IMR-90 (cell line): ENCODE data around the gene RNF215. TPM values are rescaled to one million over a fixed set of nuclear protein-coding genes. Genes with fewer than 3 reads are reported as not detected.

ENCODE experiments used
- ATAC-seq: fragments of 200-7000 bp; cut with Tn5 transposase; 2 replicates; pipeline ENCODE4 v1.9.1; 2020; ENCODE audit warnings: low read depth, mild to moderate bottlenecking, moderate library complexity
- BruUV-seq: library from RNA; stranded (reverse); fragments of 400-500 nt; replicated peaks from 2 replicates; lab custom pipeline; 2021; lab: Mats Ljungman, UMichigan
- CTCF ChIA-PET: fragments of 300-600 bp; formaldehyde crosslinking; extraction: SDS; loops from one replicate; lab custom pipeline; 2021; ENCODE audit warnings: antibody characterized with exemption; lab: Yijun Ruan, JAX
- POLR2A ChIA-PET: fragments of 300-600 bp; sonication (Branson Sonifier 250); formaldehyde crosslinking; loops from one replicate; lab custom pipeline; 2022; ENCODE audit warnings: antibody characterized with exemption; ENCODE audit not compliant: unreplicated experiment; lab: Charles Lee
- DNase-seq: peaks from one replicate; pipeline ENCODE4 v3.0.0; 2013
- H2AFZ ChIP-seq: replicated peaks from 2 replicates; pipeline ENCODE3; 2013; ENCODE audit warnings: low read length, mild to moderate bottlenecking; ENCODE audit not compliant: poor library complexity
- H2AK5ac ChIP-seq: 2 replicates; pipeline ENCODE4 v1.6.1; 2013; ENCODE audit warnings: low read depth, low read length, inconsistent platforms
- H2AK9ac ChIP-seq: replicated peaks from 2 replicates; pipeline ENCODE3; 2013; ENCODE audit warnings: mild to moderate bottlenecking, low read depth, low read length, moderate library complexity; ENCODE audit not compliant: poor library complexity
- H2BK120ac ChIP-seq: 2 replicates; pipeline ENCODE4 v1.6.1; 2013; ENCODE audit warnings: low read depth, low read length, inconsistent platforms
- H2BK15ac ChIP-seq: 3 replicates; pipeline ENCODE4 v1.6.1; 2013; ENCODE audit warnings: low read depth, low read length, inconsistent platforms
- H2BK20ac ChIP-seq: 2 replicates; pipeline ENCODE4 v1.6.1; 2013; ENCODE audit warnings: low read depth, mild to moderate bottlenecking, inconsistent platforms, low read length, moderate library complexity
- H2BK5ac ChIP-seq: 2 replicates; pipeline ENCODE4 v1.6.1; 2013; ENCODE audit warnings: mild to moderate bottlenecking, low read depth, low read length, inconsistent platforms; ENCODE audit not compliant: poor library complexity, severe bottlenecking
- H3K14ac ChIP-seq: replicated peaks from 2 replicates; pipeline ENCODE4 v1.6.1; 2013; ENCODE audit warnings: low read depth, low read length, inconsistent platforms
- H3K18ac ChIP-seq: 2 replicates; pipeline ENCODE4 v1.6.1; 2013; ENCODE audit warnings: low read depth, low read length, control low read depth
- H3K23ac ChIP-seq: 2 replicates; pipeline ENCODE4 v1.6.1; 2013; ENCODE audit warnings: low read depth, low read length, inconsistent platforms
- H3K27ac ChIP-seq: 2 replicates; pipeline ENCODE4 v1.5.1; 2013; ENCODE audit warnings: mild to moderate bottlenecking, control low read depth, low read length; ENCODE audit not compliant: insufficient read depth
- H3K27me3 ChIP-seq: 2 replicates; pipeline ENCODE4 v1.6.1; 2013; ENCODE audit warnings: low read length; ENCODE audit not compliant: control insufficient read depth, insufficient read depth
- H3K36me3 ChIP-seq: 2 replicates; pipeline ENCODE4 v1.6.1; 2013; ENCODE audit warnings: low read length, mixed read lengths; ENCODE audit not compliant: control insufficient read depth, insufficient read depth
- H3K4ac ChIP-seq: 2 replicates; pipeline ENCODE4 v1.6.1; 2013; ENCODE audit warnings: low read depth, low read length, inconsistent platforms
- H3K4me1 ChIP-seq: 2 replicates; pipeline ENCODE4 v1.6.1; 2013; ENCODE audit warnings: low read length, mixed read lengths; ENCODE audit not compliant: control insufficient read depth, insufficient read depth
- H3K4me2 ChIP-seq: 2 replicates; pipeline ENCODE4 v1.6.1; 2013; ENCODE audit warnings: low read depth, mild to moderate bottlenecking, control low read depth, low read length, moderate library complexity
- H3K4me3 ChIP-seq: 2 replicates; pipeline ENCODE4 v1.5.1; 2013; ENCODE audit warnings: low read depth, mild to moderate bottlenecking, control low read depth, low read length, moderate library complexity; ENCODE audit not compliant: insufficient read depth
- H3K56ac ChIP-seq: 2 replicates; pipeline ENCODE4 v1.6.1; 2013; ENCODE audit warnings: low read length, inconsistent platforms; ENCODE audit not compliant: insufficient read depth; ENCODE audit errors: extremely low read depth
- H3K79me1 ChIP-seq, 2 experiments: 2 replicates each; pipeline ENCODE4 v1.6.1; 2013; ENCODE audit warnings: low read length in 2 of 2, inconsistent platforms in 1 of 2, low read depth in 1 of 2
- H3K9ac ChIP-seq: 2 replicates; pipeline ENCODE4 v1.6.1; 2013; ENCODE audit warnings: low read depth, low read length, control low read depth
- H3K9me1 ChIP-seq: 2 replicates; pipeline ENCODE4 v1.6.1; 2013; ENCODE audit warnings: low read length, inconsistent platforms; ENCODE audit not compliant: insufficient read depth
- H3K9me3 ChIP-seq: 2 replicates; pipeline ENCODE4 v1.6.1; 2013; ENCODE audit warnings: low read length; ENCODE audit not compliant: control insufficient read depth, insufficient read depth
- H4K20me1 ChIP-seq: 2 replicates; pipeline ENCODE4 v1.6.1; 2013; ENCODE audit warnings: low read length, inconsistent platforms; ENCODE audit not compliant: insufficient read depth
- H4K5ac ChIP-seq: 2 replicates; pipeline ENCODE4 v1.6.1; 2013; ENCODE audit warnings: mild to moderate bottlenecking, low read depth, low read length, control low read depth
- H4K8ac ChIP-seq, 2 experiments: 2 replicates each; pipeline ENCODE4 v1.6.1; 2013; ENCODE audit warnings: low read depth in 2 of 2, low read length in 2 of 2, control low read depth in 1 of 2, inconsistent platforms in 1 of 2
- H4K91ac ChIP-seq: 2 replicates; pipeline ENCODE4 v1.6.1; 2013; ENCODE audit warnings: low read depth, low read length, inconsistent platforms; ENCODE audit not compliant: insufficient read depth
- BHLHE40 ChIP-seq: fragments of 150-350 bp; IDR thresholded peaks from 2 replicates; pipeline ENCODE4 v1.6.1; 2016; ENCODE audit warnings: mild to moderate bottlenecking, low read depth, low read length
- RCOR1 ChIP-seq: IDR thresholded peaks from 2 replicates; pipeline ENCODE4 v1.6.1; 2012; ENCODE audit warnings: mild to moderate bottlenecking, low read length, improper control_type of control experiment; ENCODE audit not compliant: insufficient replicate concordance
- WGBS, 2 experiments: methylation state at CpG; one replicate each; pipeline versions ENCODE4 v1.1.5 to v1.1.7; 2013; ENCODE audit warnings: missing lambda C conversion rate in 2 of 2; ENCODE audit not compliant: insufficient read length in 1 of 2; ENCODE audit errors: extremely low coverage in 2 of 2; 5-methylcytosine and 5-hydroxymethylcytosine counted together
- dilution Hi-C: fragments of 300-500 bp; cut with HindIII; formaldehyde crosslinking; loops from one replicate; pipeline ENCODE4 v1.14.3; 2018; ENCODE audit warnings: low sequenced_read_pairs; ENCODE audit not compliant: unreplicated experiment
- in situ Hi-C: fragments of 300-500 bp; cut with MboI; formaldehyde crosslinking; loops from 3 replicates; pipeline ENCODE4 v1.14.3; 2019; ENCODE audit warnings: low sequenced_read_pairs, inconsistent platforms, mixed read lengths
- intact Hi-C: fragments of 100-400 bp; cut with micrococcal nuclease; formaldehyde crosslinking; loops from 2 replicates; pipeline ENCODE4 v1.10.0; 2022
- polyA plus RNA-seq, 3 experiments: library from polyadenylated mRNA; depleted of rRNA; stranded (reverse); fragments of >200 nt; gene quantifications; 2 replicates each; pipeline ENCODE4 v1.2.3, GENCODE V29; 2012; ENCODE audit warnings: low replicate concordance in 1 of 3
- total RNA-seq: library from RNA; depleted of rRNA; stranded (reverse); fragments of >200 nt; gene quantifications from 2 replicates; pipeline ENCODE4 v1.2.3, GENCODE V29; 2012

RNF215 gene
- total and polyA plus RNA-seq, 2 of the 4 experiments (the other 2 are of a cell fraction) = 15.8 to 21.9 TPM

GRCh38 chr22:30400159-30400558 is 12.9 kb upstream of the RNF215 start:
- ATAC-seq = no peak
- Histone ChIP-seq H3K18ac (no peak overlapping the region), H2AK5ac (no peak overlapping the region), H3K9ac (no peak overlapping the region), H3K4me1 (peaks cover 14% of the 10 kb centered on the region), H3K23ac (no peak overlapping the region), H3K27me3 (no peaks in the 10 kb centered on the region), H3K9me1 (peaks cover 13% of the 10 kb centered on the region), H2AK9ac (no peak overlapping the region), H2BK15ac (no peak overlapping the region), H4K5ac (no peak overlapping the region), H3K27ac (no peak overlapping the region), H4K8ac (no peak overlapping the region), H3K14ac (no peak overlapping the region), H2BK20ac (no peak overlapping the region), H3K56ac (no peak overlapping the region), H3K4me3 (no peak overlapping the region), H3K79me1 (peaks cover 27 to 50% of the 10 kb centered on the region in 2 experiments), H2BK120ac (no peak overlapping the region), H2BK5ac (no peak overlapping the region), H3K36me3 (peaks cover 4% of the 10 kb centered on the region; the same call in 1 of the 2 replicates), H4K20me1 (peaks cover 16% of the 10 kb centered on the region), H4K91ac (no peak overlapping the region), H3K4me2 (no peak overlapping the region), H2AFZ (no peak overlapping the region), H3K4ac (no peak overlapping the region), H3K9me3 (no peaks in the 10 kb centered on the region)
- in situ Hi-C loops = no loop called here
- WGBS, 2 experiments = 100% methylated on average over 1 of the region's 1 CpG; no CpG with 5 or more reads in 1 of the 2 experiments
- dilution Hi-C loops = no loop called here
- intact Hi-C loops = no loop called here
- BruUV-seq = no TSS peak
- no peak for DNase-seq
- ChIA-PET CTCF (no interaction called here), POLR2A (interaction anchor here (0.6 kb wide), 1 partner anchor 87 kb away, joined by 11 read pairs; no protein-coding TSS in a partner anchor)
- TF ChIP-seq RCOR1 (no peak), BHLHE40 (no peak)
